Breast epithelium (tissue), 4 donors: ENCODE results near the gene CAMTA1. TPM values are rescaled to one million over a fixed set of nuclear protein-coding genes. Genes with fewer than 3 reads are reported as not detected.

ENCODE experiments used
- DNase-seq, 2 donors: peaks; one replicate each; pipeline ENCODE4 v3.0.0-alpha.2; 2019; ENCODE audit warnings: low spot score in 2 of 2
- H3K27ac ChIP-seq, 2 donors: fragments of 200-600 bp; sonication (generic) in 1 of 2; one replicate each; pipeline ENCODE4 v1.5.1; 2016 to 2019; ENCODE audit warnings: mild to moderate bottlenecking in 1 of 2
- H3K27me3 ChIP-seq, 2 donors: fragments of 200-600 bp; sonication (generic) in 1 of 2; one replicate each; pipeline versions ENCODE4 v1.5.1 to v1.6.0; 2017 to 2019; ENCODE audit warnings: control low read depth in 1 of 2, mild to moderate bottlenecking in 1 of 2
- H3K36me3 ChIP-seq: fragments of 200-600 bp; one replicate; pipeline ENCODE4 v1.5.1; 2019
- H3K4me1 ChIP-seq, 2 donors: fragments of 200-600 bp; sonication (generic); one replicate each; pipeline ENCODE4 v1.5.1; 2016 to 2019; ENCODE audit warnings: control low read depth in 1 of 2
- H3K4me3 ChIP-seq, 3 donors: fragments of 200-600 bp; sonication (generic); 1 replicate in 2 of 3; 2 replicates in 1 of 3; pipeline ENCODE4 v1.5.1; 2016 to 2019; ENCODE audit warnings: mild to moderate bottlenecking in 3 of 3, moderate library complexity in 2 of 3
- H3K9me3 ChIP-seq, 2 donors: fragments of 200-600 bp; sonication (generic) in 1 of 2; one replicate each; pipeline ENCODE4 v1.5.1; 2016 to 2019; ENCODE audit warnings: control low read depth in 1 of 2
- CTCF ChIP-seq, 3 donors: fragments of 450-650 bp; IDR thresholded peaks; one replicate each; pipeline ENCODE4 v1.5.1; 2016 to 2017; ENCODE audit warnings: antibody characterized with exemption in 3 of 3, mild to moderate bottlenecking in 3 of 3, moderate library complexity in 3 of 3
- POLR2A ChIP-seq: fragments of 450-650 bp; IDR thresholded peaks from one replicate; pipeline ENCODE4 v1.6.1; 2016; ENCODE audit warnings: antibody characterized with exemption, mild to moderate bottlenecking, moderate library complexity
- POLR2AphosphoS5 ChIP-seq, 3 donors: sonication (generic); formaldehyde crosslinking; IDR thresholded peaks; one replicate each; pipeline ENCODE4 v1.6.1; 2017; ENCODE audit warnings: antibody characterized with exemption in 3 of 3
- intact Hi-C: fragments of 100-400 bp; cut with DNase I; formaldehyde crosslinking; loops from one replicate; pipeline ENCODE4 v1.15.1; 2023; ENCODE audit warnings: low total_unique reads
- total RNA-seq, 3 donors: library from RNA; depleted of rRNA; stranded (reverse); fragments of >200 nt; gene quantifications; one replicate each; pipeline ENCODE4 v1.1.0, GENCODE V29; 2016

Gene CAMTA1
- total RNA-seq, 3 donors from 2014 or later, result 53.4 to 84.0 (median 61.9) TPM

- intact Hi-C loops, result no loop called here
- TF ChIP-seq POLR2AphosphoS5 (IDR thresholded peaks at IDR 0.05), result no peak
- no peak for TF ChIP-seq CTCF (IDR thresholded peaks at IDR 0.05)
- no peak for TF ChIP-seq POLR2A
- H3K27me3 ChIP-seq, result no peaks in the 10 kb centered on the region
- DNase-seq, result no peak
- no peak overlapping the region for H3K4me3 ChIP-seq
- H3K9me3 ChIP-seq, result no peaks in the 10 kb centered on the region
- peak overlapping the region in 1 of 2 donors; percentile 33 for H3K27ac ChIP-seq
- H3K36me3 ChIP-seq, result no peaks in the 10 kb centered on the region
- H3K4me1 ChIP-seq, result peaks cover 0 to 7% of the 10 kb centered on the region in 2 donors
These were observed 121.5 kb downstream of the CAMTA1 start for GRCh38 chr1:6906783-6907182.

GRCh38 chr1:6907201-6907600, 121.9 kb downstream of the CAMTA1 start:
- Histone ChIP-seq H3K4me3 (no peak overlapping the region), H3K36me3 (no peaks in the 10 kb centered on the region), H3K4me1 (peaks cover 0 to 7% of the 10 kb centered on the region in 2 donors), H3K27ac (no peak overlapping the region), H3K27me3 (no peaks in the 10 kb centered on the region), H3K9me3 (no peaks in the 10 kb centered on the region)
- TF ChIP-seq CTCF (IDR thresholded peaks at IDR 0.05) (no peak), POLR2AphosphoS5 (IDR thresholded peaks at IDR 0.05) (no peak), POLR2A (no peak)
- intact Hi-C loops, result no loop called here
- no peak for DNase-seq

GRCh38 chr1:6907676-6908434, 122.6 kb downstream of the CAMTA1 start:
- no peaks in the 10 kb centered on the region for H3K36me3 ChIP-seq
- peaks cover 0 to 7% of the 10 kb centered on the region in 2 donors for H3K4me1 ChIP-seq
- H3K4me3 ChIP-seq, result no peak overlapping the region
- H3K27me3 ChIP-seq, result no peaks in the 10 kb centered on the region
- no peak for DNase-seq
- H3K27ac ChIP-seq, result no peak overlapping the region
- no peak for TF ChIP-seq POLR2AphosphoS5 (IDR thresholded peaks at IDR 0.05)
- TF ChIP-seq POLR2A, result no peak
- TF ChIP-seq CTCF (IDR thresholded peaks at IDR 0.05), result no peak
- H3K9me3 ChIP-seq, result no peaks in the 10 kb centered on the region
- intact Hi-C loops, result no loop called here

- TF ChIP-seq POLR2A, result no peak
- no peak for TF ChIP-seq POLR2AphosphoS5 (IDR thresholded peaks at IDR 0.05)
- no peak for TF ChIP-seq CTCF (IDR thresholded peaks at IDR 0.05)
- H3K9me3 ChIP-seq, result no peaks in the 10 kb centered on the region
- DNase-seq, result no peak
- H3K36me3 ChIP-seq, result no peaks in the 10 kb centered on the region
- peaks cover 0 to 7% of the 10 kb centered on the region in 2 donors for H3K4me1 ChIP-seq
- H3K27me3 ChIP-seq, result no peaks in the 10 kb centered on the region
- H3K4me3 ChIP-seq, result no peak overlapping the region
- H3K27ac ChIP-seq, result no peak overlapping the region
- intact Hi-C loops, result no loop called here
These were observed 124.1 kb downstream of the CAMTA1 start for GRCh38 chr1:6909401-6909800.

GRCh38 chr1:6909857-6910256, 124.6 kb downstream of the CAMTA1 start:
- H3K9me3 ChIP-seq, result no peaks in the 10 kb centered on the region
- no peaks in the 10 kb centered on the region for H3K36me3 ChIP-seq
- no peak overlapping the region for H3K27ac ChIP-seq
- no peaks in the 10 kb centered on the region for H3K27me3 ChIP-seq
- no peak overlapping the region for H3K4me3 ChIP-seq
- intact Hi-C loops, result no loop called here
- DNase-seq, result no peak
- peaks cover 0 to 7% of the 10 kb centered on the region in 2 donors for H3K4me1 ChIP-seq
- no peak for TF ChIP-seq CTCF (IDR thresholded peaks at IDR 0.05)
- no peak for TF ChIP-seq POLR2A
